ENCODE measurements around the gene ZSWIM4.

Gene ZSWIM4

DNA sequence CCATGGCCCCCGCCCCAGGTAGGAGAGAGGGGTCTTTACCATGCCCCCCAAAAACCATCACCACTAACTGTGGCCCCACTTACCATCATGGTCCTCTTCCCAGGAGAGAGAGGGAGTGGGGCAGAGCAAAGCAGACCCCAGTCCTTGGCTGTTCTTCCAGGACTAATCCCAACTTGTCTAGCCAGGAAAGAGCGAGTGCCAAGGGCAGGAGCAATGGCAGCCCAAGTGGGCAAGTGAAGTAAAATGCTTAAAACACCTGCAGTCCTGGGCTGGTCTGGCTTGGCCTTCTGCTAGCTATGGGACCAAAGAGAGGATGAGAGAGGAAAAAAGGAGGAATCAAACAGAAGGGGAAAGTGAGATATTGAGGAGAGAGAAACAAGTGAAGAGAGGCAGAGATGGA, 17.9 kb downstream of the ZSWIM4 start:
- no peak for DNase-seq
- no peak for ATAC-seq
- Mint-ChIP-seq H3K27me3 (no peaks in the 10 kb centered on the region), H3K4me3 (no peak overlapping the region), H3K27ac (no peak overlapping the region), H3K4me1 (no peaks in the 10 kb centered on the region), H3K36me3 (ENCODE audit: low read depth) (peaks cover 6% of the 10 kb centered on the region), H3K9me3 (no peaks in the 10 kb centered on the region)

DNA sequence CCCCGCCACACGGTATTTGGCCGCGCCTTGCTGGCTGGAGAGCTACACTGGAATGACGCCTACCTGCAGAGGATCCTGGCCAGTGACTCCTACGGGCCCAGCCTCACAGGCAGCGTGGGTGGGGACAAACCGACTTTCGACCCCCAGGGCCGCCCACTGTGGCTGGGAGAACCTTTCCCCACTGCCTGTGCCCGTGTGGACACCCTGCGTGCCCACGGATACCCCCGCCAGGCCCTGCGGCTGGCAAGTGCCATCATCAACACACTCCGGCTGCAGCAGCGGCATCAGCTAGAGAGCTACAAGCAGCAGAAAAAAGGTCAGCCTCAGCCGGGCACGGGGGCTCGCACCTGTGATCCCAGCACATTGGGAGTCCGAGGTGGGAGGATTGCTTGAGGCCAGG, 19.3 kb downstream of the ZSWIM4 start:
- Mint-ChIP-seq H3K27ac (no peak overlapping the region), H3K4me1 (no peaks in the 10 kb centered on the region), H3K4me3 (no peak overlapping the region), H3K27me3 (no peaks in the 10 kb centered on the region), H3K36me3 (ENCODE audit: low read depth) (peaks cover 4% of the 10 kb centered on the region), H3K9me3 (no peaks in the 10 kb centered on the region)
- no peak for DNase-seq
- ATAC-seq: no peak

DNA sequence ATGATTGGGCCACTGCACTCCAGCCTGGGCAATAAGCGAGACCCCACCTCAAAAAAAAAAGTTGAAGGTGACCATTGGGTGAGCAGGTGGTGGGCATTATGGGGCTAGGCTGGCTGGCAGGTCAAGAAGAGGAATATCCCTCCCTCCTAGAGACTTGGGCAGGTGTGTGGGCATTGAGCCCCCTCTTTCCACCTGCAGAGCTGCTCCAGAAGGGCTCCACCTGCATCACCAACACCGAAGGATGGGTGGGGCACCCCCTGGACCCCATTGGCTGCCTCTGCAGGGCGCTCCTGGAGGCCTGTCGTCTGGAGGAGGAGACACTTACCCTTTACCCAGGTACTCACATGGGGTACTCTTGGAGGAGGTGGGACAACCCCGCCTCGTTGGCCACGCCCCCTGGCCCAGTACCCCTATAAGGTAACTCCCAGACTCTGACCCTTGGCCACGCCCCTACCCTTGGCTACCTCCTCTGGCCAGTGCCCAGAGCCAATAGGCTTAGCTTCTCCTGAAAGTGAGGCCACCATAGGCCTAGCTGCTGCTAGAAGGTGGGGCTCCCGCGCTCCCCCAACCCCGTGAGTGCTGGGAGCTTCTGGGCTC, 21.9 kb downstream of the ZSWIM4 start:
- Mint-ChIP-seq H3K27me3 (no peaks in the 10 kb centered on the region), H3K27ac (no peak overlapping the region), H3K36me3 (ENCODE audit: low read depth) (no peaks in the 10 kb centered on the region), H3K4me3 (no peak overlapping the region), H3K4me1 (no peaks in the 10 kb centered on the region), H3K9me3 (no peaks in the 10 kb centered on the region)
- peak; percentile 36 for ATAC-seq
- DNase-seq: no peak

DNA sequence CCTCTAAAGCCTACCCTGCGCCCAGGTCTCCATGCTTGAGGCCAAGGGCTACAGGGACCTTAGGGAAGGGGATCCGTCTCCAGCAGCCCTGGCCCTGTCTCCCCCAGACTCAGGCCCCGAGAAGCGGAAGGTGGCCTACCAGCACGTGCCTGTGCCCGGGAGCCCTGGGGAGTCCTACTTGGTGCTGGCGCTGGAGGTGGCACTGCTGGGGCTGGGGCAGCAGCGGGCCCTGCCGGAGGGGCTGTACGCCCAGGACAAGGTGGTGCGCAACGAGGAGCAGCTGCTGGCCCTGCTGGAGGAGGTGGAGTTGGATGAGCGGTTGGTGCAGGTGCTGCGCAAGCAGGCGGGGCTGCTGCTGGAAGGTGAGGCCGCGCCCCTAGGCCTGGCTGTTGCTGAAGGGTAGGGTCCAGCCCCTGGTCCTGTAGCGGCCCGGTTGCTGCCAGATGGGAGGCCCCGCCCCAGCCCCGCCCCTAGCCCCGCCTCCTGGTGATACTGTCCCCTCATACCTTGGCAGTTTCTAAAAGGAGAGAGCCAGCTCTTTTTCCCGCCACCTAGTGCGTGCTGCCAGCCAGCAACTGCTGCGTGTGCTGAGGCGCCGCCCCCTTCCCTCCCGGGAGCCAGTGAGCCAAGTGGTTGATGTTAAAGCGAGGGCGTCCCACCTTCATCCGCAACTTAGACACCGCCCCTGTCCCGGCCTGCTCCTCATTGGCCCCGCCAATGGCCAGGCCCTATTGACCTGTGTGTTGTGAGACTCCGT, 22.6 kb downstream of the ZSWIM4 start:
- H3K27me3 Mint-ChIP-seq: no peaks in the 10 kb centered on the region
- no peak overlapping the region for H3K4me3 Mint-ChIP-seq
- DNase-seq (no peak), ATAC-seq (peak; percentile 24)
- no peak overlapping the region for H3K27ac Mint-ChIP-seq
- no peaks in the 10 kb centered on the region for H3K9me3 Mint-ChIP-seq
- no peaks in the 10 kb centered on the region for H3K4me1 Mint-ChIP-seq
- H3K36me3 Mint-ChIP-seq (ENCODE audit: low read depth): no peaks in the 10 kb centered on the region

DNA sequence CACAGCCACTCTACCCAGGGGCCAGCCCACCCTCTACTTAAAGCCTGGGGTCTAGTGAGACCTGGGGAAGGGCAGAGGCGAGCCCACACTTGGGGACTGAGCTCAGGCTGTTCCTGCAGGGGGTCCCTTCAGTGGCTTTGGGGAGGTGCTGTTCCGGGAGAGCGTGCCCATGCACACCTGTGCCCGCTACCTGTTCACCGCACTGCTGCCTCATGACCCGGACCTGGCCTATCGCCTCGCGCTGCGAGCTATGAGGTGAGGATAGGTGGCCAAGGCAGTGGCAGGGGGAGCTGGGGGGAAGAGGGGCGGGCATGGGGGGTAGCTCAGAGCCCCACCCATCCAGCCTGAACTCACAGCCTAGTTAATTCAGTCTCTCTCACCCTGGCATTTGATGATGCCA, 24.0 kb downstream of the ZSWIM4 start:
- no peaks in the 10 kb centered on the region for H3K36me3 Mint-ChIP-seq (ENCODE audit: low read depth)
- H3K27ac Mint-ChIP-seq: no peak overlapping the region
- DNase-seq (no peak), ATAC-seq (no peak)
- no peak overlapping the region for H3K4me3 Mint-ChIP-seq
- no peaks in the 10 kb centered on the region for H3K27me3 Mint-ChIP-seq
- no peaks in the 10 kb centered on the region for H3K4me1 Mint-ChIP-seq
- H3K9me3 Mint-ChIP-seq: no peaks in the 10 kb centered on the region

DNA sequence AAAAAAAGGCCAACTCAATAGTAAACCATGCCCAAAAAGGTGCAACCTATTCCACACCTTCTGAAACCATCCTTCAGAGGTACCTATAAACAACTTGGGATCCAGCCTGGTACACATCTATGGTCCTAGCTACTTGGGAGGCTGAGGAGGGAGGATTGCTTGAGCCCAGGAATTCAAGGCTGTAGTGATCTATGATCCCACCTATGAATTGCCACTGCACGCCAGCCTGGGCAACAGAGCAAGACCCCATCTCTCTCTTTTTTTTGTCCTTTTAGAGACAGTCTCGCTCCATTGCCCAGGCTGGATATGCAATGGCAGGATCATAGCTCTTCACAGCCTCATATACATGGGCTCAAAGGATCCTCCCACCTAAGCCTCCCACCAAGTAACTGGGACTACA, 26.0 kb downstream of the ZSWIM4 start:
- ATAC-seq: no peak
- H3K36me3 Mint-ChIP-seq (ENCODE audit: low read depth): peaks cover 2% of the 10 kb centered on the region
- no peak overlapping the region for H3K4me3 Mint-ChIP-seq
- no peaks in the 10 kb centered on the region for H3K4me1 Mint-ChIP-seq
- H3K9me3 Mint-ChIP-seq: no peaks in the 10 kb centered on the region
- no peak overlapping the region for H3K27ac Mint-ChIP-seq
- DNase-seq: no peak
- no peaks in the 10 kb centered on the region for H3K27me3 Mint-ChIP-seq

DNA sequence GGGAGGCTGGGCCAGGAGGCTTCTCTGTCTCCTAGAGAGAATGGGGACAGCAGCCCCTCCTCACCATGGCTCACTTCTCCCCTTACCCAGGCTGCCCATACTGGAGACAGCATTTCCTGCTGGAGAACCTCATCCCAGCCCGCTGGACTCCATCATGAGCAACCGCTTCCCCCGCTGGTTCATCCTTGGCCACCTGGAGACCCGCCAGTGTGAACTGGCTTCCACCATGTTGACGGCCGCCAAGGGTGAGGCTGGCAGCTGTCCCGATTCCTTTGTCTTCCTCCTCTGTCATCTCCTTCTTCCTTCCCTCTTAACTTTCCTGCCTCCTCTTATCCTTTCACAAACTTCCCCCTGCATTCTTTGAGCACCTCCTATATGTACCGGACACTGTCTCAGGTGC, 28.0 kb downstream of the ZSWIM4 start:
- H3K36me3 Mint-ChIP-seq (ENCODE audit: low read depth): peaks cover 2% of the 10 kb centered on the region
- no peaks in the 10 kb centered on the region for H3K9me3 Mint-ChIP-seq
- ATAC-seq: no peak
- DNase-seq: no peak
- no peak overlapping the region for H3K27ac Mint-ChIP-seq
- no peaks in the 10 kb centered on the region for H3K4me1 Mint-ChIP-seq
- H3K4me3 Mint-ChIP-seq: no peak overlapping the region
- H3K27me3 Mint-ChIP-seq: no peaks in the 10 kb centered on the region

DNA sequence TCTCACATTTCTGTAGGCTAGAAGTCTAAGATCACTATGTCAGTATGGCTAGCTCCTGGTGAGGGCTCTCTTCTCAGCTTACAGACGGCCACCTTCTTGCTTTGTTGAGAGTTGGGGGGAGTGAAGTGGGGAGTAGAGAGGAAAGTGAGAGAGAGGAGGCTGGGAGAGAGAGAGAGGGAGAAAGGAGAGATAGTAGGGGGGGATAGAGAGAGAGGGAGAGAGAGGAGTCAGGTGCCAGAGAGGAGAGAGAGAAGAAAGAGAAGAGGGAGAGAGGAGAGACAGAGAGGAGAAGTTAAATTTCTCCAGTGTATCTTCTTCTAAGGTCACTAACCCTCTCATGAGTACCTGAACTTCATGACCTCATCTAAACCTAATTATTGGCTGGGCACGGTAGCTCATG, 28.7 kb downstream of the ZSWIM4 start:
- H3K4me1 Mint-ChIP-seq: no peaks in the 10 kb centered on the region
- H3K9me3 Mint-ChIP-seq: no peaks in the 10 kb centered on the region
- no peaks in the 10 kb centered on the region for H3K27me3 Mint-ChIP-seq
- ATAC-seq (no peak), DNase-seq (no peak)
- H3K4me3 Mint-ChIP-seq: no peak overlapping the region
- H3K27ac Mint-ChIP-seq: no peak overlapping the region
- peaks cover 2% of the 10 kb centered on the region for H3K36me3 Mint-ChIP-seq (ENCODE audit: low read depth)

DNA sequence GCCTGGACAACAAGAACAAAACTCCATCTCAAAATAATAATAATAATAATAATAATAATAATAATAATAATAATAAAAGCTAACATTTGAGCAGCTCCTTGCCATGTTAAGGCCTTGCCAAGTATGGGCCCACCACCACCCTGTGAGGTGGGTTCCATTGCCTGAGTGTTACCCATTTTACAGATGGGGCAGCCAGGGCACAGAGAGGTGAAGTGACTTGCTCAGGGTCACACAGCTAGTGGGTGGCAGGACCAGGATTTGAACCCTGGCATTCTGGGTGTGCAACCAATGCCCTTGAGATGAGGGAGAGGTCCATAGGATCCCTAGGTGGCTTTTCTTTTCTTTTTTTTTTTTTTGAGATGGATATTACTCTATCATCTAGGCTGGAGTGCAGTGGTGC, 29.5 kb downstream of the ZSWIM4 start:
- H3K36me3 Mint-ChIP-seq (ENCODE audit: low read depth): peaks cover 2% of the 10 kb centered on the region
- no peaks in the 10 kb centered on the region for H3K4me1 Mint-ChIP-seq
- ATAC-seq (no peak), DNase-seq (no peak)
- no peak overlapping the region for H3K27ac Mint-ChIP-seq
- H3K4me3 Mint-ChIP-seq: no peak overlapping the region
- H3K9me3 Mint-ChIP-seq: no peaks in the 10 kb centered on the region
- H3K27me3 Mint-ChIP-seq: no peaks in the 10 kb centered on the region

DNA sequence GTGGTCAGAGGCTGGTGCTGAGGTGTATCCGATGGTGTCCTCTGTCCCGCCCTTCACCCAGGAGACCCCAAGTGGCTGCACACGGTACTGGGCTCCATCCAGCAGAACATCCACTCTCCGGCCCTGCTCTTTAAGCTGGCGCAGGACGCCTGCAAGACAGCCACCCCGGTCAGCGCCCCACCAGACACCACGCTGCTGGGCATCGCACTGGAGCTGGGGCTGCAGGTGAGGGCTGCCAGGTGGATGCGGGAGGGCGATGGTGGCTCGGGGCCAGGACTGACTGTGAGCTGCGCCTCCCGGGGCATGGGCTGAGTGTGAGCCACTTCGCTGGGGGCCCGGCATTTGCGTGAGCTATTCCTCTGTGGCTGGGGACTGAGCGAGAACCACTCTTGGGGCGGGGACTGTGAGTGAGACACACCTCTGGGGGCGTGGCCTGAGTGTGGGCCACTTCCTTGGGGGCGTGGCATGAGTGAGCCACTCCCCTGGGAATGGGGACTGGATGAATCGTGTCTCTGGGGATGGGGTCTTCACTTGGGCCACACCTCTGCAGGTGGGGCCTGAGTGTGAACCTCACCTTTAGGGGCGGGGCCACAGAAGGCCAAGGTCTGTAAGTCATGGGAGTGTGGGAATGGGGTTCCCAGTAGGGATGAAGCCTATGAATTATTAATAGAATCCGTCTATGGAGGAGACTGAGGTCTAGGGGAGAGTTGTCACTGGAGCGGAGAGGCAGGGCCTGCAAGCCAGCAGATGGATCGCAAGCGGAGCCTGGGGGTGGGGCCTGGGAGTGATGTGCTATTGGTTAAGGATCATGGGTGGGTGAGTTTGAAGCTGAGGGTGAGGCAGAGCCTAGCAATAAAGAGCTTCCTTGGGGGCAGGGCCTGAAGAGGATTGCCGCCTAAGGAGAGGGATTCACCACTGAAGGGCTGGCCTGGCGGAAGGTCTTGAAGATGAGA, 30.5 kb downstream of the ZSWIM4 start:
- no peaks in the 10 kb centered on the region for H3K27me3 Mint-ChIP-seq
- peaks cover under 1% of the 10 kb centered on the region for H3K4me1 Mint-ChIP-seq
- ATAC-seq (no peak), DNase-seq (peak; percentile 26)
- no peak overlapping the region for H3K27ac Mint-ChIP-seq
- no peaks in the 10 kb centered on the region for H3K9me3 Mint-ChIP-seq
- peaks cover 2% of the 10 kb centered on the region for H3K36me3 Mint-ChIP-seq (ENCODE audit: low read depth)
- H3K4me3 Mint-ChIP-seq: no peak overlapping the region

DNA sequence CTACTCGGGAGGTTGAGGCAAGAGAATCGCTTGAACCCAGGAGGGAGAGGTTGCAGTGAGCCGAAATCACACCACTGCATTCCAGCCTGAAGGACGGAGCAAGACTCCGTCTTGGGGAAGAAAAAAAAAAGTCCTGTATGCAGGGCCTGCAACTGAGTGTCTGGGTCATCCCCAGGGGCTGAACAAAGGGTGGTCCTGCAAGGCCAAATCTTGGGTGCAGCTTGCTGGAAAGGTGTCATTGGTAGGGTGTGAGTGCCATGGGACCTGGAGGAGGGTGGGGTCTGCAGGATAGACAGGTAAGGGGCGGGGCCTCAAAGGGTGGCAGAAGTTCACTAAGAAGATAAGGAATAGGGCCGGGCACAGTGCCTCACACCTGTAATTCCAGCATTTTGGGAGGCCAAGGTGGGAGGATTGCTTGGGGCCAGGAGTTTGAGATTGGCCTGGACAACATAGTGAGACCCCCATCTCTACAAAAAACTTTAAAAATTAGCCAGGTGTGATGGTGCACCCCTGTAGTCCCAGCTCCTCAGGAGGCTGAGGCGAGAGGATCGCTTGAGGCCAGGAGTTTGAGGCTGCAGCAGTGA, 31.5 kb downstream of the ZSWIM4 start:
- no peak overlapping the region for H3K4me3 Mint-ChIP-seq
- H3K4me1 Mint-ChIP-seq: peaks cover 1% of the 10 kb centered on the region

DNA sequence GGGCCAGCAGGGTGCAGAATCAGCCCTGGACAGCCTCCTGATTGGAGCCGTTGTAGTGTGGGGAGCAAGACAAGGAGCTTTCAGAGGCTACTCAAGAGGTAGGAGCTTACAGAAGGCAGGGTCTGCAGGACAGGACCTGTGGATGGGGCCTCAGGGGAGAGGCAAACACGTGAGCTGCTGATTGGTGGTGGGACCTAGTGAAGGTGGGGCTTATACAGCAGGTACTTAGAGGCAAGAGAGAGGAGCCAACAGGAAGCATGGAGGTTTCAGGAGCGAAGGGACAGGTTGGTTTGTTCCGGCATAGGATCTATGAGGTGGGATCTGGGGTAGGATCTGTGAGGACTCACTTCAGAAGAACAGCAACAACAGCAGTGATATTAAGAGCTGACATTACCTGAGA, 32.4 kb downstream of the ZSWIM4 start:
- Mint-ChIP-seq H3K27ac (no peak overlapping the region), H3K9me3 (no peaks in the 10 kb centered on the region), H3K36me3 (ENCODE audit: low read depth) (peaks cover 2% of the 10 kb centered on the region), H3K4me1 (peaks cover 1% of the 10 kb centered on the region), H3K4me3 (no peak overlapping the region), H3K27me3 (no peaks in the 10 kb centered on the region)
- DNase-seq (no peak), ATAC-seq (no peak)

More for the DNA sequence above, 31.5 kb downstream of the ZSWIM4 start:
- ATAC-seq: no peak
- DNase-seq: no peak
- Mint-ChIP-seq H3K36me3 (ENCODE audit: low read depth) (peaks cover 2% of the 10 kb centered on the region), H3K27me3 (no peaks in the 10 kb centered on the region), H3K9me3 (no peaks in the 10 kb centered on the region), H3K27ac (no peak overlapping the region)

DNA sequence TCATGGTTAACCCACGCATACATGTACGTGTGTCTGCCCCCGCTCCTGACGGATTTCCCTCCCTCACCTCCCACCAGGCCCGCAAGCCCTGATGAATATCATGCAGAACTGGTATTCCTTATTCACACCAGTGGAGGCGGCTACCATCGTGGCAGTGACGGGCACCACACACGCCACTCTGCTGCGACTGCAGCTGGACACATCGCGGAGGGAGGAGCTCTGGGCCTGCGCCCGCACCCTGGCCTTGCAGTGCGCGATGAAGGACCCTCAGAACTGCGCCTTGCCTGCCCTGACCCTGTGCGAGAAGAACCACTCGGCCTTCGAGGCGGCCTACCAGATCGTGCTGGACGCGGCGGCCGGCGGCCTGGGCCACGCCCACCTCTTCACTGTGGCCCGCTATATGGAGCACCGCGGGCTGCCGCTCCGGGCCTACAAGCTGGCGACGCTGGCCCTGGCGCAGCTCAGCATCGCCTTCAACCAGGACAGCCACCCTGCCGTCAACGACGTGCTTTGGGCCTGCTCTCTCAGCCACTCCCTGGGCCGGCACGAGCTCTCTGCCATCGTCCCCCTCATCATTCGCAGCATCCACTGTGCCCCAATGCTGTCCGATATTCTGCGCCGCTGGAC, 35.0 kb downstream of the ZSWIM4 start:
- Mint-ChIP-seq H3K27ac (no peak overlapping the region), H3K9me3 (no peaks in the 10 kb centered on the region), H3K27me3 (no peaks in the 10 kb centered on the region), H3K4me3 (no peak overlapping the region), H3K4me1 (peaks cover 23% of the 10 kb centered on the region), H3K36me3 (ENCODE audit: low read depth) (peaks cover 19% of the 10 kb centered on the region)
- DNase-seq (no peak), ATAC-seq (no peak)

Data from activated naive CD8-positive, alpha-beta T cell treated with anti-CD3 and anti-CD28 coated beads, Interleukin-2, amount 50 U/mL, for 24 hours (primary cell).